Measurements from ENCODE around the gene FAAH2.
"Not testable (repeated sequence)": the region's sequence is repeated elsewhere in the genome, so short reads cannot be mapped to it uniquely, and the experiment has no call there.

- TF ChIP-seq CTCF (IDR thresholded peaks at IDR 0.05; ENCODE audit: low read depth, low read length, poor library complexity, severe bottlenecking); EZH2phosphoT487 (IDR thresholded peaks at IDR 0.05; ENCODE audit: borderline replicate concordance, low read length): not testable (repeated sequence)
Observed at GRCh38 chrX:57394162-57394561, 107.7 kb downstream of the FAAH2 start.

All from DOHH2 (cell line).